Measurements from ENCODE around the gene KANK4.

DNA sequence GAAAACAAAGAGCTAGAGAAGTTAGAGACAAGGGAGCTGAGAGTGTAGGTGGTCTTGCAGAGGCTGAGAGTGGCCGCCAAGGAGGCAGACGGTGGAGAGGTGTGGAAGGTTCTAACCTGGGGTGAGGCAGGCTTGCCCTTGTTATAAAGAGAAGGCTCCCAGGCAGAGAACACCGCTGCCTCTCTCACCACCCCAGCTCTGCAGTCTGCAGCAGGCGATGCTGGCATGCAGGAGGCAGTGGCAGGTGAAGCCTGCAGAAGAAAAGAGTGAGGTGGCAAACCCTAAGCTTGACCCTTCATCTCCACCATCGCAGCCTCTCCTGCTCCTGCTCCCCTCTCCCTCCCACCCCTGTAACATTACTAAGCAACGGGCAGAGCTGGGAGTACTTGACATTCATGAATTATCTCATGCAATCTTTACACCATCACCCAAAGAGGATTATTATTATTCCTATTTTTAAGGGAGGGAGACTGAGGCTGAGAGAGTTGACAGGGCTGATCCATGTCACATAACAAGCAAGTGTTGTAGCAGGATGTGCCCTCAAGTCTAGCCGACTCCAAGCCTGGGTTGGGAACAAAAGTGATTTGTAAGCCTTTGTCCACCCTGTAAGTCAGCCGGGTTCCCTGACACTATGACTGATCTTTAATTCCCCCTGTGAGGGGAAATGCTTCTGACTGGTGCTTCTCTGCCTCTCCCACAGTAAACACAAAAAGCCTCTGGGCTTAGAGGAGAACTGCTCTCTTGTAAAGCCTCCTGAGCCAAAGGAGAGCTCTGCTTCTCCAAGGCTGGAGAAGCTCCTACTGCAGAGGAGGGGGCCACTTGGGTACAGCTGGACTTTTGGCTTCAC is 36.1 kb downstream of the KANK4 start:
- TF ChIP-seq SP2 (IDR thresholded peaks at IDR 0.05; ENCODE audit: low read length): no peak
- TF ChIP-seq, protein P1, sequence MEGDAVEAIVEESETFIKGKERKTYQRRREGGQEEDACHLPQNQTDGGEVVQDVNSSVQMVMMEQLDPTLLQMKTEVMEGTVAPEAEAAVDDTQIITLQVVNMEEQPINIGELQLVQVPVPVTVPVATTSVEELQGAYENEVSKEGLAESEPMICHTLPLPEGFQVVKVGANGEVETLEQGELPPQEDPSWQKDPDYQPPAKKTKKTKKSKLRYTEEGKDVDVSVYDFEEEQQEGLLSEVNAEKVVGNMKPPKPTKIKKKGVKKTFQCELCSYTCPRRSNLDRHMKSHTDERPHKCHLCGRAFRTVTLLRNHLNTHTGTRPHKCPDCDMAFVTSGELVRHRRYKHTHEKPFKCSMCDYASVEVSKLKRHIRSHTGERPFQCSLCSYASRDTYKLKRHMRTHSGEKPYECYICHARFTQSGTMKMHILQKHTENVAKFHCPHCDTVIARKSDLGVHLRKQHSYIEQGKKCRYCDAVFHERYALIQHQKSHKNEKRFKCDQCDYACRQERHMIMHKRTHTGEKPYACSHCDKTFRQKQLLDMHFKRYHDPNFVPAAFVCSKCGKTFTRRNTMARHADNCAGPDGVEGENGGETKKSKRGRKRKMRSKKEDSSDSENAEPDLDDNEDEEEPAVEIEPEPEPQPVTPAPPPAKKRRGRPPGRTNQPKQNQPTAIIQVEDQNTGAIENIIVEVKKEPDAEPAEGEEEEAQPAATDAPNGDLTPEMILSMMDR (IDR thresholded peaks at IDR 0.05; ENCODE audit: control extremely low read depth in 1 of 3, insufficient read depth in 1 of 3, low read depth in 1 of 3, low read length in 3 of 3): no peak
- TF ChIP-seq RAD21 (IDR thresholded peaks at IDR 0.05 in 1 of 2, conservative IDR thresholded peaks at IDR 0.05 in 1 of 2; ENCODE audit: low read depth in 2 of 2, low read length in 2 of 2): no peak

Data from H1 (cell line).